BJ (cell line): ENCODE data around the gene PRPSAP1. TPM values are rescaled to one million over a fixed set of nuclear protein-coding genes. Genes with fewer than 3 reads are reported as not detected.

Source experiments
- CTCF ChIA-PET: fragments of 350-600 bp; formaldehyde crosslinking; extraction: SDS; loops from one replicate; lab custom pipeline; 2021; ENCODE audit warnings: antibody characterized with exemption, inconsistent platforms; lab: Yijun Ruan, JAX
- POLR2A ChIA-PET: fragments of 300-600 bp; sonication (Branson Sonifier 250); formaldehyde crosslinking; extraction: SDS; loops from one replicate; lab custom pipeline; 2021; ENCODE audit warnings: antibody characterized with exemption; lab: Charles Lee
- DNase-seq: peaks from one replicate; pipeline ENCODE4 v3.0.0-alpha.2; 2011; ENCODE audit warnings: low read depth
- H3K27me3 ChIP-seq: 2 replicates; pipeline ENCODE4 v1.6.0; 2011; ENCODE audit warnings: low read length; ENCODE audit not compliant: control insufficient read depth, insufficient read depth
- H3K36me3 ChIP-seq: 2 replicates; pipeline ENCODE4 v1.5.1; 2011; ENCODE audit warnings: low read length; ENCODE audit not compliant: control insufficient read depth, insufficient read depth
- H3K4me3 ChIP-seq: 2 replicates; pipeline ENCODE4 v1.5.1; 2011; ENCODE audit warnings: low read depth, mild to moderate bottlenecking, control low read depth, low read length
- polyA plus RNA-seq: library from polyadenylated mRNA; depleted of rRNA; stranded (reverse); fragments of >200 nt; gene quantifications from 2 replicates; pipeline ENCODE4 v1.2.3, GENCODE V29; 2011
- TF ChIP-seq, protein P1 (sequence below): IDR thresholded peaks from 2 replicates; pipeline ENCODE4 v1.5.1; 2011; ENCODE audit warnings: low read depth, mild to moderate bottlenecking, control low read depth, inconsistent platforms, low read length, moderate library complexity; ENCODE audit not compliant: insufficient read depth

Gene PRPSAP1
- polyA plus RNA-seq, 1 experiment = 72.8 TPM

DNA sequence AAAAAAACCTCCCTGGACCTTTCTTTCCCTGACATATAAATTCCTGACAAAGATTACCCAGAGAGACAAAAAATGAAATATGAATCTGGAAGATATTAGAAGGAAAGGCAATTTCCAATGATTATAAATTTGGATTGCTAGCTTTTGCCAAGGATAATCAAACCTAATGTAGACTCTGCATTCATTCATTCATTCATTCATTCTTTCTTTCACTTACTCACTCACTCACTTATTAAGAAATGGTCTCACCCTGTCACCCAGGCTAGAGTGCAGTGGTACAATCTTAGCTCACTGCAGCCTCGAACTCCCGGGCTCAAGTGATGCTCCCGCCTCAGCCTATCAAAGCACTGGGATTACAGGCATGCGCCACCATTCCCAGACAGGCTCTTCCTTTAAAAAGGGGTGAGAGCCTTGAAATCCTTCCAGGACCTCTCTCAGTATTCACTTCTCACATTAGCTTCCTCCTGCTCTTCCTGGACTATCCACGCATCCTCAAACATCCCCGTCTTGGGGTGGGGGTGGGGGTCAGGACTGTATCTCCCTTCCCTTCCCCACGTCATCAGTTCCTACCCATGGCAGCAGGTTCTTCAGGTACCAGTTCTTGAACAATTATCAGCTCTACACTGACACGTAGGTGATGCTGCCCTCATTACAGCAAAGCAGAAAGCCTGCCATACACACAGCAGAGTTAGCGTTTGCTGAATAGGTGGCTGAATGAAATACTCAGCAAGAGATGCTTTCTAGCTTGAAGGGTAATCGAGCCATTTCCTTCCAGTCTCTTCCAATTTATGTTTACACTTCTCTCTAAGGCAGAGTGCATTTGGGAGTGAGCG lies 19.8 kb downstream of the PRPSAP1 start:
- TF ChIP-seq, protein P1, sequence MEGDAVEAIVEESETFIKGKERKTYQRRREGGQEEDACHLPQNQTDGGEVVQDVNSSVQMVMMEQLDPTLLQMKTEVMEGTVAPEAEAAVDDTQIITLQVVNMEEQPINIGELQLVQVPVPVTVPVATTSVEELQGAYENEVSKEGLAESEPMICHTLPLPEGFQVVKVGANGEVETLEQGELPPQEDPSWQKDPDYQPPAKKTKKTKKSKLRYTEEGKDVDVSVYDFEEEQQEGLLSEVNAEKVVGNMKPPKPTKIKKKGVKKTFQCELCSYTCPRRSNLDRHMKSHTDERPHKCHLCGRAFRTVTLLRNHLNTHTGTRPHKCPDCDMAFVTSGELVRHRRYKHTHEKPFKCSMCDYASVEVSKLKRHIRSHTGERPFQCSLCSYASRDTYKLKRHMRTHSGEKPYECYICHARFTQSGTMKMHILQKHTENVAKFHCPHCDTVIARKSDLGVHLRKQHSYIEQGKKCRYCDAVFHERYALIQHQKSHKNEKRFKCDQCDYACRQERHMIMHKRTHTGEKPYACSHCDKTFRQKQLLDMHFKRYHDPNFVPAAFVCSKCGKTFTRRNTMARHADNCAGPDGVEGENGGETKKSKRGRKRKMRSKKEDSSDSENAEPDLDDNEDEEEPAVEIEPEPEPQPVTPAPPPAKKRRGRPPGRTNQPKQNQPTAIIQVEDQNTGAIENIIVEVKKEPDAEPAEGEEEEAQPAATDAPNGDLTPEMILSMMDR = no peak
- no peak for DNase-seq
- POLR2A ChIA-PET = no interaction called here
- no peak overlapping the region for H3K4me3 ChIP-seq
- CTCF ChIA-PET = interaction anchor here (0.6 kb wide), 1 partner anchor 49 kb away, joined by 3 read pairs; no protein-coding TSS in a partner anchor
- no peaks in the 10 kb centered on the region for H3K27me3 ChIP-seq
- peaks cover 3% of the 10 kb centered on the region for H3K36me3 ChIP-seq

DNA sequence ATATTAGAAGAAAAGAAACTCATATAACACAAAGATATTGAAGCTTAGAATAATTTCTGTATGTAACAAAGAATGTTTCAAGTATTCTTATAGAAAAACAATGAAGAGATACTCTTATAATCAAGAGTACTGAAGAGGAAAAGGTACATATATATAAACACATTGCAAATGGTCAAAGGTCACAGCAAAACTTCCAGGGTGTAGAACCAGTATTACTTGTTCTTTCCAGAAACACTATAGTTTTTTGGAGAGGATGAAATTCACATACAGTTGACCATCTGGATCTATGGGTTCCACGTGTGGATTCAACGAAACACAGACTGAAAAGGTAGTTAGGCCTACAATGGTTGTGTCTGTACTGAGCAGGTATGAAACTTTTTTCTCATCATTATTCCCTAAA lies 22.6 kb downstream of the PRPSAP1 start:
- H3K4me3 ChIP-seq = no peak overlapping the region
- H3K36me3 ChIP-seq = peaks cover 3% of the 10 kb centered on the region
- ChIA-PET CTCF (interaction anchor here (3.1 kb wide), 1 partner anchor 66 kb away, joined by 18 read pairs; no protein-coding TSS in a partner anchor), POLR2A (no interaction called here)
- TF ChIP-seq, protein P1 = no peak
- DNase-seq = no peak
- H3K27me3 ChIP-seq = no peaks in the 10 kb centered on the region

DNA sequence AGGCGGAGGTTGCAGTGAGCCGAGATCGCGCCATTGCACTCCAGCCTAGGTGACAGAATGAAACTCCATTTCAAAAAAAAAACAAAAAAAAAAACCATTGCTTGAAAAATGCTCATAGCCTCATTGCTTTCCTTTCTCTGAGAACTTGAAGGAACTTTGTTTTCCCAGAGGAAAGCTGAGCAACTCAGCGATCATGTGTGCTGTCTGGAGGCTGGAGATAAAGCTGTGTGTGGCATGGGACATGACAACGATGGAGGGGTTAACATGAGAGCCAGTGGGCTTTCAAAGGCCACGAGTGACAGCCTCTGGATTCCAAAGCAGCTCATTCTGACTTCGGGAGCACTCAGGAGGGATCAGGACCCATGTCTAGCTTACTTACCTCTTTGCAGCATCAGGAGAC lies 24.1 kb downstream of the PRPSAP1 start:
- peaks cover 3% of the 10 kb centered on the region for H3K36me3 ChIP-seq
- DNase-seq = no peak
- ChIA-PET POLR2A (no interaction called here), CTCF (interaction anchor here (3.1 kb wide), 1 partner anchor 68 kb away, joined by 18 read pairs; no protein-coding TSS in a partner anchor)
- H3K4me3 ChIP-seq = no peak overlapping the region
- TF ChIP-seq, protein P1 = no peak
- no peaks in the 10 kb centered on the region for H3K27me3 ChIP-seq

DNA sequence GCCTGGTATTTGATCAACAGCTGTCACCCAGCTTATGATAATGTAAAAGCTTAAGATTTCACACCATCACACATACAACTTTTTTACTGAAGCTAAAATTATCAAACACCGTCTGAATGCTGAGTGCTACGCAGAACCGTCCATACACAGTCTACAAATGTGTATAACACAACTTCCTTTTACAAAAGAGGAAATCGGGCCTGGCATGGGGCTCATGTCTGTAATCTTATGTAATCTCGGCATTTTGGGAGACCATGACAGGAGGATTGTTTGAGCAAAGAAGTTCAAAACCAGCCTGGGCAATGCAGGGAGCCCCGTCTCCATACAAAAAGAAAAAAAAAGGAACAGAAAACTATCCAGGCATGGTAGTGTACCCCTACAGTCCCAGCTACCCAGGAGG lies 26.0 kb downstream of the PRPSAP1 start:
- CTCF ChIA-PET = interaction anchor here (1.4 to 1.6 kb wide), 2 partner anchors 10 to 23 kb away, joined by 4 to 6 read pairs; no protein-coding TSS in a partner anchor
- DNase-seq = no peak
- Histone ChIP-seq H3K4me3 (no peak overlapping the region), H3K36me3 (peaks cover 6% of the 10 kb centered on the region), H3K27me3 (no peaks in the 10 kb centered on the region)
- TF ChIP-seq, protein P1 = no peak
- POLR2A ChIA-PET = no interaction called here

DNA sequence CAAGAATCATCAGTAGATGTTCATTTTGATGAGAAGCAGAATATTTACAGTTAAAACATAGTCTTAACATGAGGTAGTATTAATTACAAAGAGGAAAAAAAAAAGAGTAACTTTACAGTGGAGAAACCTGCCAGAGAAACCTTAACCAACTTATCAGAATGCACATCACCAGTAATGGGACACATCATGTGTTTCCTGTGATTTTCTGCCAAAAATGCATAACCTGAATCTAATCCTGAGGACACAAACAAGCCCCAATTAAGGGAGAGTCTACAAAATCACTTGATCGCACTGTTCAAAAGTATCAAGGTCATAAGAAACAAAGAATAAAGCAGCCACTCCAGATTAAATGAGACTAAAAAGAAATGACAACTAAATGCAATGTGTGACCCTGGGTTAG lies 27.4 kb downstream of the PRPSAP1 start:
- H3K36me3 ChIP-seq = peaks cover 8% of the 10 kb centered on the region
- DNase-seq = no peak
- TF ChIP-seq, protein P1 = no peak
- no peak overlapping the region for H3K4me3 ChIP-seq
- POLR2A ChIA-PET = no interaction called here
- CTCF ChIA-PET = interaction anchor here (1.3 kb wide), 1 partner anchor 59 kb away, joined by 3 read pairs; no protein-coding TSS in a partner anchor
- no peaks in the 10 kb centered on the region for H3K27me3 ChIP-seq
